GM19328 (cell line): ENCODE data around the gene SLC39A11.

Experiments
- ATAC-seq: cut with Tn5 transposase; IDR thresholded peaks from one replicate; pipeline ENCODE4 v1.9.1; 2021; ENCODE audit warnings: mild to moderate bottlenecking, moderate library complexity; ENCODE audit not compliant: unreplicated experiment

Gene SLC39A11

GRCh38 chr17:72609501-72609900 is 483.0 kb downstream of the SLC39A11 start:
- ATAC-seq = no peak

DNA sequence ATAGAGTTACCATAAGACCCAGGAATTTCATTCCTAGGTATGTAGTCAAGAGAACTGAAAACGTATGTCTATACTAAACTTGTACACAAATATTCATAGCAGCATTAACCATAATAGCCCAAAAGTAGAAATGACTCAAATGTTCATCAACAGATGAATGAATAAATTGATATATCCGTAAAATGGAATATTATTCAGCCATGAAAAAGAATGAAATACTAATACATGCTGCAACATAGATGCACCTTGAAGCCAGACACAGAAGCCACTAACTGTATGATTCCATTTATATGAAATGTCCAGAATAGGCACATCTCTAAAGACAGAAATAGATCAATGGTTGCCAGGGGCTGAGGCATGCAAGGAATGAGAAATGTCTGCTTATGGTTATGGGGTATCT is 484.1 kb downstream of the SLC39A11 start:
- ATAC-seq = no peak

GRCh38 chr17:72606656-72607055 is 485.8 kb downstream of the SLC39A11 start:
- ATAC-seq = no peak

DNA sequence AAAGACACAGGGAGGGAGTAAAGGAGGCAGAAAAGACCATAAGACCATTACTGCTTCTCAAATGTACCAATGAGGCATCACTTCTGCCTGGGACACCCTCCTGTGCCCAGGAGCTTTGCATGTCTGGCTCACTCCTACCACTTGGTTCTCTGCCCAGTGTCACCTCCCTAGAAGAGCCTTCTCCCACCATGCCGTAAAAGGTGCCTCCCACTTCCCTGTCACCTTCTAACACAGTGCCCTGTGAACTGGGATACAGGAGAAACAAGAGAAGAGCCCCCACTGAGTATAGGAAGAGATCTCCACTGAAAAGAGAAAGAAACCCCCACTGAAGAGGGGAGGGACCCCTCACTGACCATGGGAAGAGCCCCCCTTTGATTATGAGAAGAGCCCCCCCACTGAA is 486.9 kb downstream of the SLC39A11 start:
- ATAC-seq = no peak

DNA sequence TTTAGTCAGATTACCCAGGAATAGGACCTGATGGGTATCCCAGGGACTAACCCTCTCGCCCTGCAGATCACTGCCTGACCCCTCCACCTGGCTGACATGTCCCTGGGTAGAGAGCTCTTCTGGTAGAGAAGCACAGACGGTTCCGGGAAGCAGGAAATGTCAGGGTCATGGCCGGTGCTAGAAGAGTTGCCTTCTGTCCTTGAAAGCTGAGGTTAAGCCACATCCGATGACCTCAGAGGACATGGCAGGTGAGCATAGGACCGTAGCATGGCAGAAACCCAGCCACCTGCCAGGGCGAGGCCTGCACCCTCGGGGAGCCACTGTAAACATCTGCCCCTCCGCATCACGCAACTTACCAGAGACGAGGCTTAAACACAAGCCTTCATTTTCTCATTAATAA is 488.0 kb downstream of the SLC39A11 start:
- no peak for ATAC-seq

DNA sequence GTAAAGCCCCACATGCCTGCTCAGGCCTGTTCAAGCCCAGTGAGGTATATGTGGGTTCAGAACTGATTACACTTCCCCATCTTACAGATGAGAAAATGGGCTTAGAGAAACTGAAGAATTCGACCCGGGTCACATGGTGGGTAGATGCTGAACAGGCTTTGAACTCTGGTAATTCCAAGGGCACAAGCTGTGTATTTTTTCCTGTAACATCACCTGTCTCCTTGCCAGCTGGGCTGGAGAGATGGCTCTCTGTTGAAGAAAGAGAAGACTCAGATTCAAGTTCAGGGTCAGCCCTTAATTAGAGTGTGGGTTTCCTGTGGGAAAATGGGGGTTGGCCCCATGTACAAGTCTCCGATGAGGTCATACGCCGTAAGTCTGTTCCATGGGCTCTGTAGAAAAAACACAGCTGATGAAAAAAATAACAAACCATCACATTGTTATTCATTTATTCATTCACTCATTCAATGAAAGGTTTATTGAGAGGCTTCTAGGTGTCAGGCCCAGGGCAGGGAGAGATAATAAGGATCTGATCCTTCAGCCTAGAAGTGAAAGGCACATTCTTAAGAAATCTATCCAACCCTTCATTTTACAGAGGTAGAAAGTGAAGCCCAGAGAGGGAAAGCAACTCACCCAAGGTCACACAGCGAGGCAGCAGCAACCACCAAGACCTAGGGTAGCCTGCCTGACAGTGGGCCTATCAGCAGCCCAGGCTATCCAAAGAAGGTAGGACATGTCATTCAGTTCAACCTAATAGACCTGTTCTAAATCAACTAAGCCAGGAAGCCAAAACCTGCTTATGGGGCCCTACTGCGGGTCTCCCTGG is 488.9 kb downstream of the SLC39A11 start:
- ATAC-seq = no peak

DNA sequence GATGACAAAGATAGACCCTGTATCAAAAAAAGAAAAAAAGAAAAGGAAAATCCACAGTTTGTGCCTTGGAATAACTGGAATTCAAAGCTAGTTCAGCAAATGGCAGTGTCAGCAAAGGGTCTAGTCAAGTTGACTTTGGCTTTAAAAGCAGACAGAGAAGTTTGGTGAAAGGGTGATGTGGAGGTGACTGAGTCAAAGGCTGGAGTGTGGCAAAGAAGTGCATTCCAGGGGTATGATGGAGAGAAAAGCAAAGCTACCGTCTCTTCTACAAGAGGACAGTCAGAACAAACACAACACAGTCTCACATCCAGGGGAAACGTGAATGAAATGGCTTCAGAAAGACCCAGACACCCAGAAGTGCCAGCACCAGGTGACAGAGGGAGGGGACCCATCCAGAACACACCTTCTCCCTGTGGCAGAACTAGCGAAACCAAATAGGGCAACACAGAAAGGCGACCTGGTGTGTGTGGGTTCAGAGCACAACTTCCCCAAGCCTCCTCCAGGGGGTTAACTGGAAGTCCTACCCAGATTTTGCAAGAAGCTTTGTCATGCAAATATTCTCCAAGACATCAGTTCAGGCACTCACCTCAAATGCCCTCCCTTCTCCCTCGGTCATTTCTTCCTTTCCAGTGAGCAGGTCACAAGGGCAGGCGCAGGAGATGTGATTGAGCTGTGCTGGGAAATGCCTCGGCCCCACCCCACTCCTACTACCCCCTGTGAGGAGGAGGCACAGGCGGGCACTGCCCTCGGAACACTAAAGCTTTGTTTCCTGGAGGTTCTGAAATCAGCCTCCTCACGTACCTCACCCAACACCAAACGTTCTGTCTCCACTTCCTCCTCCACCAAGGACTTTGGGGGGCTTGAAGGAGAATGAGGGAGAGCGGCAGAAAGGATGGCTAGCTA is 489.7 kb downstream of the SLC39A11 start:
- no peak for ATAC-seq

DNA sequence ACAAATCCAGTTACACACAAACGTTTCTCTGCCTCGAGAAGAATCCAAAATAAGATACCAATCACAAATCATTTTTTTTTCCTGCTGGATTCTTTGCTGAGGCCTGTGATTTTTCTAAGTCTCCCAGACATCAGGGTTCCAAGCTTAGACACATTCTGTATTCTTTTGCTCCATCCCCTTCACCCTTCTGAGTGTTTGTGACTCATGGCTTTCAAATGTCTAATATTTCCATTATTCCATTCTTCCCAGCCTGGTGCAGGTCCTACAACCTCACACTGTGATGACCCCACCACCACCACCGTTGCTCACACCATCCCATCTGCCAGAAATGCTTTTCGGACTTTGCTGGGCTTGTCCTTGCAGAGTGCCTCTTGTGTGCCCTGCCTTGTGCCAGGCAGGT is 491.6 kb downstream of the SLC39A11 start:
- no peak for ATAC-seq

DNA sequence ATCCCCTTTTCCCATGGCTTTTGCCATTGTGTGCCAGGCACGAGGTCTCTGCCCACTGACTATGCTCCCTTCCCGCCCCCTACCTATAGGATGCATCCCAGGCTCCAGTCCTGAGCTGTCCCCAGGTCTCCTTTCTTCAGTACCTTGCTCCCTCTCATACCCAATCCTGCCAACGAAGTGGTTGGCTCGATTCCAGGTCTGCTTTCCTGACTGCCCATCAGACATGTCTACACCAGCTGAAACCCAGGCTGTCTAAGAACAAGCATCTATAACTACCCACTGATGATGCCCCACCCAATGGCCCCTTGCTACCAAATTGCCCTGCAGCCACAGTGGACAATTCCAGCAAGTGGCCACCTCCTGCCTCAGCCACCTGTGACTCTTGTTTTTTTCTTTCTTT is 492.6 kb downstream of the SLC39A11 start:
- ATAC-seq = no peak

GRCh38 chr17:72598695-72599094 is 493.8 kb downstream of the SLC39A11 start:
- ATAC-seq = no peak

DNA sequence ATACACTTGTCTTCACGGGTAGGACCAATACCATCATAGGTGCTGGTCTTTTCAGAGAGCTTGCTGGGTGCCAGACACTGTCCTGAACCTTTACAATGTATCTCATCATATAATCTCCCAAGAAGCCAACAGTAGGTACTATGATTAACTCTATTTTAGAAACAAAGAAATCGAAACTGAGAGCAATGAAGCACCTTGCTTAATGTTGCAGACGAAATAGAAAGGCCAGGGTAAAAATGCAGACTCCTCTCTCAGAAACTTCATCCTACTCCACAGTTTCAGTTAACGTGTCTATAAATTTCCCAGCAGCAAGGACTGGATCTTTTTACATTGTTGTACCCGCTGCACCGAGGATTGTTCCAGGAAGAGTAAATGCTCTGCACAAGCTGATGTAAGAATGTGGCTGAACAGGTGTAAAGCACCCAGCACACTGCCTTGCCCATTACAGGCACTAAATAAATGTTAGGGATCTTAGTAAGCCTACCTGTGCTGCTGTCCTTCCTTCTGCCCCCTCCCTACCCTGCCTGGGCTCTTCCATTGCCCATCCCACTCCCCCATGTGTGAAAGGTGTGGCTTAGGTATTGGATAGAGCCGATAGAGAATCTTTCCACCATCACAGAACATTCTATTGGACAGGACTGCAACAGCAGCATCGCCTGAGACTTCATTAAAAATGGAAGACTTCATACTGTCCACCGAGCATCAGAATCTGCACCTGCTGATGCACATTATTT is 495.0 kb downstream of the SLC39A11 start:
- ATAC-seq = no peak
